ENCODE data around the gene VTI1A.
"Not testable (repeated sequence)": the region's sequence is repeated elsewhere in the genome, so short reads cannot be mapped to it uniquely, and the experiment has no call there.

The VTI1A gene

DNA sequence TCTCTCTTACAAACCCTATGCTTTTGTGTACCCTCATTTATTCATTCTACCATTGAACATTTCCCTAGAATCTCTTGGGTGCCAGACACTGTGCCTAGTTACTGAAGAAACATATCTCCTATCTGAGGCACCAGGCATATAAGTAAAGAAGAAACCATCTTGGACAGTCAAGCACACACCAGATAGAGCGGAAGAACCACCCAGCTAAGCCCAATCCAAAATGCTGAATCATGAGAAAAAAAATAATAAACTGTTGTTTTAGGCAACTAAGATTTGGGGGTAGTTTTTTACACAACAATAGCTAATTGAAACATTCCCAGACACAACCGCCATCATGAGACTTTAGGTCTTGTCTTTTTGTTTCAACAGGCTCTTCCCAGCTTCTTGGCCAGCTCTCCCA, 400.8 kb downstream of the VTI1A start:
- DNase-seq (ENCODE audit: extremely low read depth in 1 of 2, low read depth in 1 of 2), result no peak

GRCh38 chr10:112848228-112848627, 401.2 kb downstream of the VTI1A start:
- no peak for DNase-seq (ENCODE audit: extremely low read depth in 1 of 2, low read depth in 1 of 2)

DNA sequence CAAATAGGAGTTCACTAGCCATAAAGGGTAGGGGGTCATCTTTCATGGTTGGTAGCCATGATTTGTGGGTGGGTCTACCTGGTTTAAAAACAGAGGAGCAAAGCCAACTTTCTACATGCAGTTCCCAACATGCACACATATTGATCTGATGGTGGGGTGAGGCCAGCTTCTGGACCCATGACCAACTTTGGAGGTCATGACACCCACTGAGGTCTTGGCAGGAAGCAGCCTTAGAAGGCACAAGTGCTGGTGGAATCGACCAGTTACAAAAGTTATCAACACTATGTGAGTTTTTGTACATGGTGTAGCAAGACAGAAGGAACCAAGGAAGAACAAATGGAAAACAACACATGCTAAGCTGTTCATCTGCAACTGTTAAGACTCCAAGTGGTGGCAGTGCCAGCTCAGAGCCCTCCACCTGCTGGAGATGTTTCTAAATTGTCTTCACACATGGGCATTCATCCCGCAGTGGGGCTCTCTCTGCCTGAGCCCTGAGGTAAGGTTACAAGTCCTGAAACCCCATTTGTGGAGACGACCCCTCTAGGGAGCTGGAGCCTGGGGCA, 401.9 kb downstream of the VTI1A start:
- DNase-seq (ENCODE audit: extremely low read depth in 1 of 2, low read depth in 1 of 2), result no peak

DNA sequence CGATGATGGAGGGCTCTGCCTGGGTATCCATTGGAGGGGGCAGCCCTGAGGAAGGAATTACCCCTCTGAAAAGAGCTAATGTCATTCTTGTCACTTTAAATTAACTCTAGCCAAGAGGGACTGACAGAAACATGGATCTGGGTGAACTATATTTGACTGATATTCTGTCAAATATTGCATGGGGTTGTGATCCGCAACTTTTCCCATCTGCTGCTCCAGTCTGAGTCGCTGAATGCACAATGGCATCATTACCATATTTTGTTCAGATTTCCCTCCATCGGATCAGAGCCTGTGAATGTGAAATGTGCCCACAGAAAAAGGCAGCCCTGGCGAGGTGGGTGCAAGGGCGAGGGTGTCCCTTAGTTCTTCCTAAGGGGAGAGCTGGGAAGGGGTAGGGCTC, 402.5 kb downstream of the VTI1A start:
- DNase-seq (ENCODE audit: extremely low read depth in 1 of 2, low read depth in 1 of 2), result no peak

DNA sequence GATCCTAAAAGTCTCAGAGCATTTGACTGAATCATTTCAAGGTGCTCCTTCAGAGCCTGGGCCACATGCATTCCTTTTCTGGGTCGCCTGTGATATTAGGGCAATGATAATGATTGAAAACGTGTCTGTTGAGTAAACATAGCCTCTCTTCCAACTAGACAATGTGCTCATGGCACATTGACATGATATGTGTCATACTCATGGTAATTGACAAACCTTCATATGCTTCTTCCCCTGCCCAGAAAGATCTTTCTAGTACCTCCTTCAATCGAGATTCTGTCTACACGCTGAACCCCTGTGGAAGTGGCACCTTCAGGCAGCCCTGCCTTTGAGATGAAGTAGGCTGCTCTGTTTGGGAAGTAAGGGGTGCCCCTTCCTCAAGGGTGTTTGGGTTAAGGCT, 404.2 kb downstream of the VTI1A start:
- no peak for DNase-seq (ENCODE audit: extremely low read depth in 1 of 2, low read depth in 1 of 2)

DNA sequence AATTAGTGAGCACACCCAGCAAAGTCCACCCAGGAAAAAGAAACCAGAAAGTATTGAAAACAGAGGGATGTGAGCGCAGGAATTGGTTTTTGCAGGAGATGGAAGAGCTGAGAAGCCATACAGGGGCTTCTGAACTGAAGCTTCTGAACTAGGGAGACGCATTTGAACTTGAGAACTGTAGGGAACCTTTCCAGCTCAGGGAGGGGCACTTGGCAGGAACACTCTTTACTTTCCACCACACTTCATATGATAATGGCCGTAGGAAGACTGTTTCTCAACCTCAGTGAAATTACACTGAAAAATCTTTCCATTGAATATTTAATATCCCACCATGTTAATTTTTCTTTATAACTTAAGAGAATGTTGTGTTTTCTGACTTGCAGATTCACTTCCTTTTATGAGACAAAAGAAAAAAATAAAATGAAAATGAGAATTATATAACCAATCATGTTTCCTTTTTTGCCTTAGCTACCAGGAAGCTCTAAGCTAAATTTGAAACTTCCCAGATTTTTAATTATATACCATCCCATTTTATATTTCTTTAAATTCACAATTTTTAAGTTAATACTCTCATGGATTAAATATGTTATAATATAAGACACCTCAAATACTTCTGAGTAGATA, 404.7 kb downstream of the VTI1A start:
- no peak for DNase-seq (ENCODE audit: extremely low read depth in 1 of 2, low read depth in 1 of 2)

GRCh38 chr10:112852306-112852705, 405.3 kb downstream of the VTI1A start:
- no peak for DNase-seq (ENCODE audit: extremely low read depth in 1 of 2, low read depth in 1 of 2)

DNA sequence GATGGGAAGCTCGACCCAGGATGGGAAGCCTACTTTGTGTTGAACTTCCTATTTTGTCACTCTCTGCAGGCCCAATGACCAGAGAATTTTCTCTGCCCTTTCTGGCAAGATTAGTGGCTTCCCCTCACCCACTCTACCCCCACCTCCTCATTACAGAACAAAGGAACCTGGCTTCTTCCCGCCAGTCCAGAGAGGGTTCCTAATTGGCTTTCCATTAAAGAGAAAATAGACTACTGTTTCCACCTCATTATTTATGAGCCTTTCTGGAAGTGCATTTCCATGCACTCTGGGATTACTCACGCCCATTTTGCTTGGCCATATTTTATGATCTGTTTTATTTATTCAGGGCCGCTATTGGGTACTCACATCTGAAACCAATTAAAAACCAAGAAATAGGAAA, 408.1 kb downstream of the VTI1A start:
- DNase-seq (ENCODE audit: extremely low read depth in 1 of 2, low read depth in 1 of 2), result no peak

DNA sequence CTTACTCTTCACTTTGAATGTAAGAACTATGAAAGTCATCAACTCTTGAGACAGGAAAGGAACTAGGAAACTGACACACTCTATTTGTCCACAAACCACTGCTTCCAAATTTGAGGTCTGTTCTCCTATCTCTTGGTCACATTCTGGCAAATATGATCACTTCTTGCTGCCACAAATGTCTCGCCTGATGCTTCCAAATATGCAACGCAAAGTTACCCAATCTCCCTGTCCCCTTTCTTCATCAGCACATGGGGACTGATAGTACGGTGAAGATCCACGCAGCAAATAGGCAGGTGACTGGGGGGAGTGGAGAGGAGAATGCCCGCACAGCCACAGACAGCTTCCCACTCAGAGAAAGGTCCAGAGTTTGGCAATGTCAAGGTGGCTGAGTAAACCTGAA, 410.5 kb downstream of the VTI1A start:
- no peak for DNase-seq (ENCODE audit: extremely low read depth in 1 of 2, low read depth in 1 of 2)

- no peak for DNase-seq (ENCODE audit: extremely low read depth in 1 of 2, low read depth in 1 of 2)
Measured at GRCh38 chr10:112858986-112859651, 412.1 kb downstream of the VTI1A start.

- DNase-seq (ENCODE audit: extremely low read depth in 1 of 2, low read depth in 1 of 2), result no peak
Measured at GRCh38 chr10:112859793-112860192, 412.8 kb downstream of the VTI1A start.

GRCh38 chr10:112863461-112863860, 416.4 kb downstream of the VTI1A start:
- DNase-seq (ENCODE audit: extremely low read depth in 1 of 2, low read depth in 1 of 2), result not testable (repeated sequence)
